Neural progenitor cell (in vitro differentiated cells): Measurements from ENCODE around the gene IL31. TPM values are rescaled to one million over a fixed set of nuclear protein-coding genes. Genes with fewer than 3 reads are reported as not detected.

ENCODE experiments used
- DNase-seq: peaks from one replicate; pipeline ENCODE4 v3.0.0-alpha.2; 2016; ENCODE audit warnings: low spot score
- H2AFZ ChIP-seq: fragments of 200-600 bp; sonication (generic); replicated peaks from 2 replicates; pipeline ENCODE4 v1.6.1; 2016; ENCODE audit warnings: antibody characterized with exemption
- H3F3A ChIP-seq: fragments of 200-600 bp; sonication (generic); 2 replicates; pipeline ENCODE4 v1.6.1; 2016; ENCODE audit warnings: antibody characterized with exemption, low read depth
- H3K27ac ChIP-seq: fragments of 200-600 bp; sonication (generic); 2 replicates; pipeline ENCODE4 v1.5.1; 2016; ENCODE audit warnings: mild to moderate bottlenecking
- H3K27me3 ChIP-seq: fragments of 200-600 bp; sonication (generic); 2 replicates; pipeline ENCODE4 v1.6.1; 2016; ENCODE audit warnings: mild to moderate bottlenecking, moderate library complexity
- H3K36me3 ChIP-seq: fragments of 200-600 bp; sonication (generic); 2 replicates; pipeline ENCODE4 v1.5.1; 2016
- H3K4me1 ChIP-seq: fragments of 200-600 bp; sonication (generic); 2 replicates; pipeline ENCODE4 v1.6.1; 2016; ENCODE audit warnings: mixed run types
- H3K4me2 ChIP-seq: fragments of 200-600 bp; sonication (generic); 2 replicates; pipeline ENCODE4 v1.6.1; 2016
- H3K4me3 ChIP-seq: fragments of 200-600 bp; sonication (generic); 2 replicates; pipeline ENCODE4 v1.5.1; 2016
- H3K79me2 ChIP-seq: fragments of 200-600 bp; sonication (generic); 2 replicates; pipeline ENCODE4 v1.6.1; 2016; ENCODE audit warnings: low read depth
- H3K9ac ChIP-seq: fragments of 200-600 bp; sonication (generic); 2 replicates; pipeline ENCODE4 v1.6.1; 2016
- H3K9me3 ChIP-seq: fragments of 200-600 bp; sonication (generic); 2 replicates; pipeline ENCODE4 v1.5.1; 2016; ENCODE audit warnings: low read depth
- H4K20me1 ChIP-seq: fragments of 200-600 bp; sonication (generic); 2 replicates; pipeline ENCODE4 v1.6.1; 2016; ENCODE audit warnings: low read depth
- H3K27ac Mint-ChIP-seq: 3 replicates; pipeline ENCODE4 v1.8.0; 2021; ENCODE audit warnings: mixed read lengths
- H3K27me3 Mint-ChIP-seq: 2 replicates; pipeline ENCODE4 v1.8.0; 2022; ENCODE audit warnings: low read depth, mild to moderate bottlenecking, inconsistent platforms, moderate library complexity, mixed read lengths; ENCODE audit not compliant: insufficient read depth
- H3K36me3 Mint-ChIP-seq: 3 replicates; pipeline ENCODE4 v1.8.0; 2021; ENCODE audit warnings: mixed read lengths
- H3K4me1 Mint-ChIP-seq: 3 replicates; pipeline ENCODE4 v1.8.0; 2021; ENCODE audit warnings: mixed read lengths
- H3K4me3 Mint-ChIP-seq: 3 replicates; pipeline ENCODE4 v1.8.0; 2021; ENCODE audit warnings: mild to moderate bottlenecking, moderate library complexity, mixed read lengths
- H3K9me3 Mint-ChIP-seq: 3 replicates; pipeline ENCODE4 v1.8.0; 2020; ENCODE audit warnings: mixed read lengths
- EZH2 ChIP-seq: fragments of 200-600 bp; sonication (generic); IDR thresholded peaks from 2 replicates; pipeline ENCODE4 v1.6.1; 2017; ENCODE audit warnings: antibody characterized with exemption, mild to moderate bottlenecking, moderate library complexity
- EZH2phosphoT487 ChIP-seq: fragments of 200-600 bp; sonication (generic); IDR thresholded peaks from 2 replicates; pipeline ENCODE4 v1.6.1; 2017; ENCODE audit warnings: antibody characterized with exemption
- total RNA-seq: library from RNA; depleted of rRNA; stranded (reverse); fragments of >200 nt; gene quantifications from 2 replicates; pipeline ENCODE4 v1.2.3, GENCODE V29; 2015; ENCODE audit warnings: low replicate concordance
- TF ChIP-seq, protein P1 (sequence below): fragments of 200-600 bp; sonication (generic); IDR thresholded peaks from 2 replicates; pipeline ENCODE4 v1.5.1; 2017; ENCODE audit warnings: antibody characterized with exemption, mild to moderate bottlenecking

The IL31 gene
- total RNA-seq, 1 donor from 2014 or later: not detected

DNA sequence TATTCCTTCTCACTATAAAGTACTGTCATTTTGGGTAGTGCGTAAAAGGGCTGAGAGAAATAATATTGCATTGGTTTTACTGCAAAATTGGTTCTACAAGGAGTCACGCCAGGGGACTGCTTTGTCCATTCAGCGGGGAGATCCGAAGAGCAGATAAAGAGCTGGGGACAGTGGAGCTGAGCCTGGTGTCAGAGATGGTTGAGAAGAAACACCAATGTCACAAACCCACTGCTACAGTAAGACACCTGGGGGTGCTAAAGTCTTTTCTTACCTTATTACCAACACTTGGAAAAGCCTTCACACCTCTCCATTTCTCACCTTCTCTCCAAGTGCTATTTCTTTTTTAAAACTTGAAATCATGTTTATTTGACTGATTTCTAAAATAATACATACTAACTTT is 14.1 kb downstream of the IL31 start:
- TF ChIP-seq EZH2phosphoT487 (no peak), EZH2 (no peak)
- TF ChIP-seq, protein P1, sequence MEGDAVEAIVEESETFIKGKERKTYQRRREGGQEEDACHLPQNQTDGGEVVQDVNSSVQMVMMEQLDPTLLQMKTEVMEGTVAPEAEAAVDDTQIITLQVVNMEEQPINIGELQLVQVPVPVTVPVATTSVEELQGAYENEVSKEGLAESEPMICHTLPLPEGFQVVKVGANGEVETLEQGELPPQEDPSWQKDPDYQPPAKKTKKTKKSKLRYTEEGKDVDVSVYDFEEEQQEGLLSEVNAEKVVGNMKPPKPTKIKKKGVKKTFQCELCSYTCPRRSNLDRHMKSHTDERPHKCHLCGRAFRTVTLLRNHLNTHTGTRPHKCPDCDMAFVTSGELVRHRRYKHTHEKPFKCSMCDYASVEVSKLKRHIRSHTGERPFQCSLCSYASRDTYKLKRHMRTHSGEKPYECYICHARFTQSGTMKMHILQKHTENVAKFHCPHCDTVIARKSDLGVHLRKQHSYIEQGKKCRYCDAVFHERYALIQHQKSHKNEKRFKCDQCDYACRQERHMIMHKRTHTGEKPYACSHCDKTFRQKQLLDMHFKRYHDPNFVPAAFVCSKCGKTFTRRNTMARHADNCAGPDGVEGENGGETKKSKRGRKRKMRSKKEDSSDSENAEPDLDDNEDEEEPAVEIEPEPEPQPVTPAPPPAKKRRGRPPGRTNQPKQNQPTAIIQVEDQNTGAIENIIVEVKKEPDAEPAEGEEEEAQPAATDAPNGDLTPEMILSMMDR: no peak
- Histone ChIP-seq H4K20me1 (no peaks in the 10 kb centered on the region), H3K27ac (no peak overlapping the region), H3K36me3 (no peaks in the 10 kb centered on the region), H3K27me3 (no peaks in the 10 kb centered on the region), H3K4me1 (no peaks in the 10 kb centered on the region), H3K4me2 (no peak overlapping the region), H3K9me3 (no peaks in the 10 kb centered on the region), H3K79me2 (no peaks in the 10 kb centered on the region), H3K4me3 (no peak overlapping the region), H2AFZ (no peak overlapping the region), H3F3A (no peaks in the 10 kb centered on the region), H3K9ac (no peak overlapping the region)
- Mint-ChIP-seq H3K36me3 (no peaks in the 10 kb centered on the region), H3K4me3 (no peak overlapping the region), H3K4me1 (no peaks in the 10 kb centered on the region), H3K27ac (no peak overlapping the region), H3K27me3 (peaks cover 2% of the 10 kb centered on the region), H3K9me3 (no peaks in the 10 kb centered on the region)
- DNase-seq: no peak

DNA sequence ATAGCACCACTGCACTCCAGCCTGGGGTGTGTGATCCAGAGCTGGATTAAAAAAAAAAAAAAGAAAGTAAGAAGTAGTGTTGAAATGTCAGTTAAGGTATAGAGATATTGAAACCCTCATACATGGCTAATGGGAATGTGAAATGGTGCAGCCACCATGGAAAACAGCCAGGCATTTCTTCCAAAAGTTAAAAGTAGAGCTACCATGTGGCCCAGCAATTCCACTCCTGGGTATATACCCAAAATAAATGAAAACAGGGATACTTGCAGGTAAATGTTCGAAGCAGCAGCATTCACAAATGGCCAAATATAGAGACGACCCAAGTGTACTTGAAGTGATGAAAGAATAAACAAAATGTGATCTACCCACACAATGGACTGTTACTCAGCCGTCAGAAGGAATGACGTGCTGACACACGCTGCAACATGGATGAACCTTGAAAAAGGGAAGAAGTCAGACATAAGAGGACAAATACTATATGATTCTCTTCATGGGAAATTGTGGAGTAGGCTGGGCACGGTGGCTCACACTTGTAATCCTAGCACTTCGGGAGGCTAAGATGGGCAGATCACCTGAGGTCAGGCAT is 15.2 kb downstream of the IL31 start:
- Mint-ChIP-seq H3K4me1 (no peaks in the 10 kb centered on the region), H3K27me3 (peaks cover 2% of the 10 kb centered on the region), H3K27ac (no peak overlapping the region), H3K36me3 (no peaks in the 10 kb centered on the region), H3K4me3 (no peak overlapping the region), H3K9me3 (no peaks in the 10 kb centered on the region)
- Histone ChIP-seq H3K4me1 (no peaks in the 10 kb centered on the region), H3K4me3 (no peak overlapping the region), H3K9me3 (no peaks in the 10 kb centered on the region), H3K4me2 (no peak overlapping the region), H3K36me3 (no peaks in the 10 kb centered on the region), H3K79me2 (no peaks in the 10 kb centered on the region), H3K9ac (no peak overlapping the region), H4K20me1 (no peaks in the 10 kb centered on the region), H3K27me3 (no peaks in the 10 kb centered on the region), H2AFZ (no peak overlapping the region), H3F3A (no peaks in the 10 kb centered on the region), H3K27ac (no peak overlapping the region)
- no peak for DNase-seq
- no peak for TF ChIP-seq EZH2
- TF ChIP-seq, protein P1: no peak

DNA sequence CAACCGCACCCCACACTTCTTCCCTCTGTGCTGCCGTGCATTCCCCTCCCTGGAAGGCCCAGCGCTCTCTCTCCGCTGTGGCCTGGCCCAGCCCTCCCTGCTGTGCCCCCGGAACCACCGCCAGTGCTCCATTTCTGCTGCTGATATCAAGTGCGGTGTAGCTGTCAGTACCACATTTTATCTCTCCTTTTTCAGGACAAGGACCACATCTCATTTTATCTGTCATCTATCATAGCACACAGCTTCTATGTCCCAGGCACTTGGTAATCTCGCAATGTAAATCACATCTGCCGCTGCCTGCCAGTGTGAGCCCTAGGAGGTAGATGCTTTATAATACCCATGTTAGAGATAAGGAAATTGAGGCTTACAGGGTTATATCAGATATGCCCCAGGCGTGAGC is 18.3 kb downstream of the IL31 start:
- DNase-seq: no peak
- Mint-ChIP-seq H3K36me3 (no peaks in the 10 kb centered on the region), H3K27ac (no peak overlapping the region), H3K4me1 (no peaks in the 10 kb centered on the region), H3K27me3 (peaks cover 2% of the 10 kb centered on the region), H3K9me3 (no peaks in the 10 kb centered on the region), H3K4me3 (no peak overlapping the region)
- no peaks in the 10 kb centered on the region for H3K79me2 ChIP-seq
- H3F3A ChIP-seq: no peaks in the 10 kb centered on the region
- H3K4me1 ChIP-seq: peaks cover 6% of the 10 kb centered on the region
- no peak for TF ChIP-seq EZH2phosphoT487
- H3K9me3 ChIP-seq: no peaks in the 10 kb centered on the region
- no peak overlapping the region for H3K27ac ChIP-seq
- H3K4me3 ChIP-seq: no peak overlapping the region
- no peak overlapping the region for H3K9ac ChIP-seq
- no peaks in the 10 kb centered on the region for H3K36me3 ChIP-seq
- no peak overlapping the region for H2AFZ ChIP-seq
- H3K27me3 ChIP-seq: no peaks in the 10 kb centered on the region
- H4K20me1 ChIP-seq: no peaks in the 10 kb centered on the region
- H3K4me2 ChIP-seq: no peak overlapping the region

DNA sequence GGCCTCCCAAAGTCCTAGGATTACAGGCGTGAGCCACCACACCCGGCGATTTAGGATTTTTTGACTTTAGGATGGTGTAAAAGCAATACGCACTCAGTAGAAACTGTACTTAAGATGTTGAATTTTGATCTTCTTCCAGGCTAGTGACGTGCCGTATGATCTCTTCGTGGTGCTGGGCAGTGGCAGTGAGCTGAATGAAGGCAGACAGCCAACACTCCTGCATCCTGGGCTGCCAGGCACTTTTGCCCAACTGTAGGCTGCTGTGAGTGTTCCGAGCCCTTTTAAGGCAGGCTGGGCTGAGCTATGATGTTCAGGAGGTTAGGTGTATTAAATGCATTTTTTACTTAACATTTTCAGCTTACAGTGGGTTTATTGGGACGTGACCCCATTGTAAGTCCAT is 21.3 kb downstream of the IL31 start:
- Histone ChIP-seq H3K4me3 (no peak overlapping the region), H3K27me3 (no peaks in the 10 kb centered on the region), H3F3A (no peaks in the 10 kb centered on the region), H3K9me3 (no peaks in the 10 kb centered on the region), H2AFZ (no peak overlapping the region), H3K27ac (no peak overlapping the region), H3K4me2 (no peak overlapping the region), H4K20me1 (no peaks in the 10 kb centered on the region), H3K36me3 (no peaks in the 10 kb centered on the region), H3K9ac (no peak overlapping the region), H3K4me1 (peaks cover 6% of the 10 kb centered on the region), H3K79me2 (no peaks in the 10 kb centered on the region)
- no peaks in the 10 kb centered on the region for H3K36me3 Mint-ChIP-seq
- no peak for DNase-seq
- TF ChIP-seq EZH2phosphoT487 (no peak), EZH2 (no peak)
- TF ChIP-seq, protein P1: no peak
- H3K27ac Mint-ChIP-seq: no peak overlapping the region
- no peaks in the 10 kb centered on the region for H3K4me1 Mint-ChIP-seq
- H3K9me3 Mint-ChIP-seq: no peaks in the 10 kb centered on the region
- no peak overlapping the region for H3K4me3 Mint-ChIP-seq
- peaks cover 2% of the 10 kb centered on the region for H3K27me3 Mint-ChIP-seq
